HFFc6 (cell line): ENCODE measurements around the gene PGAP6. TPM values are rescaled to one million over a fixed set of nuclear protein-coding genes. Genes with fewer than 3 reads are reported as not detected.

Experiments used
- DNase-seq: peaks from one replicate; pipeline ENCODE4 v3.0.0-alpha.2; 2018
- H3K27ac Mint-ChIP-seq: 2 replicates; pipeline ENCODE4 v1.8.0; 2020; ENCODE audit warnings: mild to moderate bottlenecking, mixed read lengths
- H3K27me3 Mint-ChIP-seq: 2 replicates; pipeline ENCODE4 v1.8.0; 2021; ENCODE audit warnings: mild to moderate bottlenecking, moderate library complexity, mixed read lengths; ENCODE audit not compliant: insufficient read depth
- H3K36me3 Mint-ChIP-seq: 2 replicates; pipeline ENCODE4 v1.8.0; 2021; ENCODE audit warnings: low read depth, mixed read lengths
- H3K4me1 Mint-ChIP-seq: 2 replicates; pipeline ENCODE4 v1.8.0; 2020; ENCODE audit warnings: low read depth, mixed read lengths
- H3K4me3 Mint-ChIP-seq: 2 replicates; pipeline ENCODE4 v1.8.0; 2020; ENCODE audit warnings: mild to moderate bottlenecking, moderate library complexity, mixed read lengths
- H3K9me3 Mint-ChIP-seq: 2 replicates; pipeline ENCODE4 v1.8.0; 2020; ENCODE audit warnings: mild to moderate bottlenecking, mixed read lengths
- total RNA-seq, 6 experiments: library from RNA; stranded (reverse); fragmentation: NEBNext Ultra II Directional; extraction: Animal tissue kit (Norgen Biotek cat#: 25700); gene quantifications; 2 replicates in 1 of 6; 3 replicates in 5 of 6; pipeline ENCODE4 v1.2.3, GENCODE V29; 2021
- TF ChIP-seq, protein P1 (sequence below): fragments of 200-600 bp; sonication (generic); IDR thresholded peaks from 2 replicates; pipeline ENCODE4 v1.5.0; 2021; ENCODE audit warnings: antibody characterized with exemption, mild to moderate bottlenecking

The PGAP6 gene
- total RNA-seq, 6 experiments from 2014 or later = 50.6 to 69.7 (median 59.7) TPM

DNA sequence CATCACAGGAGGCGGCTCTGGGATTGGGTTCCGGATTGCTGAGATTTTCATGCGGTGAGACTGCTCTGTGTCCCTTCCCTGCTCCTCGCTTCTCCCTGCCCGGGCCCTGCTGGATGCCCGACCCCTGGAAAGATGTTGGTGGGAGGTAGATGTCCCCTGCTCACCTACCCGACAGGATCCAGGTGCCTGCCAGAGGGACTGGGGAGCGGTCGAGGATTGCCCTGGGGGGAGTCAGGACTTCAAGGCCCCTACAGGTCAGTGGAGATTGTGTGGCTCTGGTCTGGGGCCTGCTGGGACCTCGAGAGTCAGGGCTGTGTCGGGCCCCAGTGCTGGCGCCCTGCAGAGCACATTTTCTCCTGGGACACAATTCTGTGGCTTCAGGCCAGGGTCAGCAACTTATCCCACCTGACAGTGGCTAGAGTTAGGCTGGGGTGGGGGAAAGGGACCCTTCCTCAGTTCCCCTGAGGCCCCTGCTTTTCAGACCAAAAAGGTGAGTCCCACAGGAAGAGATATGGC, 23.3 kb upstream of the PGAP6 start:
- H3K4me3 Mint-ChIP-seq = no peak overlapping the region

DNA sequence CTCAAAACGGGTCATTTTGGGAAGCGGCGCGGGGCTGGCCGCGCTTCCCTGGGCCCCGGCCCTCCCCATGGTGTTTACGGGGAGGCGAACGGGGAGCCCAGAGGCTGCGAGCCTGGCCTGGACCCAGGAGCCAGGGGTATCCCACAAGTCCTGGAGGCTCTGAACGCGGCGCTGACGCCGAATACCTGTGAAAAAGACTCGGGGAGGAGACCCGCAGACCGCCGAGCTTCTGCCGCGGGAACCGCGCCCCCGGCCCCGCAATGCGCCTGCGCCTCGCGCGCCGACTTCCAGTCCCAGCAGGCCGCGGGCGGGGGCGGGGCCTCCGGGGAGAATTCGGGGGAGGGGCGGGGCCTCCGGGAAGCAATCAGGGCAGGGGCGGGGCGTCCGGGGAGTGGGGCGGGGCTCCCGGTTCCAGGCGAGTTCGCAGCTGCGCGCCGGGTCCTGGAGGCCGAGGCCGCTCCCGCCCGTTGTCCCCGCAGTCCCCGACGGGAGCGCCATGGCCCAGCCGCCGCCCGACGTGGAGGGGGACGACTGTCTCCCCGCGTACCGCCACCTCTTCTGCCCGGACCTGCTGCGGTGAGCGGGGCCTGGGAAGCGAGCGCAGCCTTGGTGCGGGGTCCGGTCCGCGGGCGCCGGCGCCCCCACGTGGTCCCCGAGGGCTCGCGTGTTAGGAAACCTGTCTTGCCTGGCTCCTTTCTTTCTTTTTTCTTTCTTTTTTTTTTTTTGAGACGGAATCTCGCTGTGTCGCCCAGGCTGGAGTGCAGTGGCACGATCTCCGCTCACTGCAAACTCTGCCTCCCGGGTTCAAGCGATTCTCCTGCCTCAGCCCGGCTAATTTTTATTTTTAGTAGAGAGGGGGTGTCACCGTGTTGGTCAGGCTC, 19.9 kb upstream of the PGAP6 start, which contains the start of gene DECR2:
TSS of gene DECR2 (plus strand) at position 418 of the 881 bp plus-strand sequence. CDS start at position 497, 79 bp downstream.
- peak; percentile 79 for DNase-seq
- H3K27me3 Mint-ChIP-seq = peaks cover 4% of the 10 kb centered on the region; the same call in 1 of the 2 replicates
- peak within 1 kb of the TSS; percentile 78 for H3K27ac Mint-ChIP-seq
- H3K9me3 Mint-ChIP-seq = no peaks in the 10 kb centered on the region
- peak within 1 kb of the TSS; percentile 89 for H3K4me3 Mint-ChIP-seq
- TF ChIP-seq, protein P1, sequence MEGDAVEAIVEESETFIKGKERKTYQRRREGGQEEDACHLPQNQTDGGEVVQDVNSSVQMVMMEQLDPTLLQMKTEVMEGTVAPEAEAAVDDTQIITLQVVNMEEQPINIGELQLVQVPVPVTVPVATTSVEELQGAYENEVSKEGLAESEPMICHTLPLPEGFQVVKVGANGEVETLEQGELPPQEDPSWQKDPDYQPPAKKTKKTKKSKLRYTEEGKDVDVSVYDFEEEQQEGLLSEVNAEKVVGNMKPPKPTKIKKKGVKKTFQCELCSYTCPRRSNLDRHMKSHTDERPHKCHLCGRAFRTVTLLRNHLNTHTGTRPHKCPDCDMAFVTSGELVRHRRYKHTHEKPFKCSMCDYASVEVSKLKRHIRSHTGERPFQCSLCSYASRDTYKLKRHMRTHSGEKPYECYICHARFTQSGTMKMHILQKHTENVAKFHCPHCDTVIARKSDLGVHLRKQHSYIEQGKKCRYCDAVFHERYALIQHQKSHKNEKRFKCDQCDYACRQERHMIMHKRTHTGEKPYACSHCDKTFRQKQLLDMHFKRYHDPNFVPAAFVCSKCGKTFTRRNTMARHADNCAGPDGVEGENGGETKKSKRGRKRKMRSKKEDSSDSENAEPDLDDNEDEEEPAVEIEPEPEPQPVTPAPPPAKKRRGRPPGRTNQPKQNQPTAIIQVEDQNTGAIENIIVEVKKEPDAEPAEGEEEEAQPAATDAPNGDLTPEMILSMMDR = peak; percentile 73
- peaks cover 10% of the 10 kb centered on the region for H3K4me1 Mint-ChIP-seq
- H3K36me3 Mint-ChIP-seq = peaks cover 8% of the 10 kb centered on the region

More for the DNA sequence above, 23.3 kb upstream of the PGAP6 start:
- no peak for DNase-seq
- Mint-ChIP-seq H3K27me3 (peaks cover 2% of the 10 kb centered on the region; the same call in 1 of the 2 replicates), H3K27ac (no peak overlapping the region), H3K36me3 (peaks cover 7% of the 10 kb centered on the region), H3K9me3 (no peaks in the 10 kb centered on the region), H3K4me1 (peaks cover 8% of the 10 kb centered on the region)
- TF ChIP-seq, protein P1 = no peak

DNA sequence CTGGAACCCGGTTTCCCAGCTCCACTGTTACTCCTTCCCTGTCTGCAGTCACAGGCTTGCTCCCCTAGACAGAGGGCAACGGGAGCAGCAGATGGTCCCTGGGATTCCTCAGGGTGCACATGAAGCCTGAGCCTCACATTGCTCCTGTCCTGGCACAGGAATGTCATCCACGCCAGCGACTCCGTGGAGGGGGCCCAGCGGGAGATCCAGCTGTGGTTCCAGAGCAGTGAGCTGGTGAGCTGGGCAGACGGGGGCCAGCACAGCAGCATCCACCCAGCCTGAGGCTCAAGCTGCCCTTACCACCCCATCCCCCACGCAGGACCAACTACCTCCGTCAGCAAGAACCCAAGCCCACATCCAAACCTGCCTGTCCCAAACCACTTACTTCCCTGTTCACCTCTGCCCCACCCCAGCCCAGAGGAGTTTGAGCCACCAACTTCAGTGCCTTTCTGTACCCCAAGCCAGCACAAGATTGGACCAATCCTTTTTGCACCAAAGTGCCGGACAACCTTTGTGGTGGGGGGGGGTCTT, 18.3 kb upstream of the PGAP6 start:
- H3K27ac Mint-ChIP-seq = peak overlapping the region; percentile 75
- TF ChIP-seq, protein P1 = no peak
- peaks cover 19% of the 10 kb centered on the region for H3K4me1 Mint-ChIP-seq
- H3K4me3 Mint-ChIP-seq = peak overlapping the region; percentile 89
- H3K9me3 Mint-ChIP-seq = no peaks in the 10 kb centered on the region
- H3K36me3 Mint-ChIP-seq = peaks cover 8% of the 10 kb centered on the region
- H3K27me3 Mint-ChIP-seq = peaks cover 6% of the 10 kb centered on the region; the same call in 1 of the 2 replicates
- no peak for DNase-seq

DNA sequence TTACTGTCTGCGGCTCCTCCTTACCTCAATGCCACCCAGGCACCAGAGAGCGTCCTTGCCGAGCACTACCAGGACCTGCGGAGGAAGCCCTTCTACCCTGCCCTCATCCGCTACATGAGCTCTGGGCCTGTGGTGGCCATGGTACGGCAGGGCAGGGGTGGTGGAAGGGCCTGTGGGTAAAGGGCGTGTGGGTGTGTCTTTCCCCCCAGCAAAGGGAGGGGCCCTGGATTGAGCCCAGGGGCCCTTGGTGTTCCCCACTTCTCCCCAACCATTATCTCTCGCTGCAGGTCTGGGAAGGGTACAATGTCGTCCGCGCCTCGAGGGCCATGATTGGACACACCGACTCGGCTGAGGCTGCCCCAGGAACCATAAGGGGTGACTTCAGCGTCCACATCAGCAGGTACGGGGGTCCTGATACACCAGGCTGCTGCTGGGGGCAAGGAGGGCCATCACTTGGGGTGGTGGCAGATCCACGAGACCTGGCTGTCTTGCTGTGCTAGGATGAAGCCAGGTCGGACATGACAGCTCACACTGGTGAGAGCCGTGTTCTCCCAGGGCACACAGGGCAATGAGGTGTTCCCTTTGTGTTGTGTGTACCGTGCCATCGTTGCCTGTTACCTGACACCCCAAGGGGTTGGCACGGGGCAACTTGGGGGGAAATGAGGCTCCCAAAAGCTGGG, 17.7 kb upstream of the PGAP6 start:
- peaks cover 19% of the 10 kb centered on the region for H3K4me1 Mint-ChIP-seq
- peaks cover 6% of the 10 kb centered on the region; the same call in 1 of the 2 replicates for H3K27me3 Mint-ChIP-seq
- no peak for DNase-seq
- H3K27ac Mint-ChIP-seq = no peak overlapping the region
- TF ChIP-seq, protein P1 = no peak
- H3K4me3 Mint-ChIP-seq = no peak overlapping the region
- H3K9me3 Mint-ChIP-seq = no peaks in the 10 kb centered on the region
- H3K36me3 Mint-ChIP-seq = peaks cover 8% of the 10 kb centered on the region
